Activated CD4-positive, alpha-beta T cell treated with anti-CD3 and anti-CD28 coated beads, Interleukin-2, amount 50 U/mL, for 4 hours (primary cell): ENCODE measurements around the gene OR7G1.
A peak's percentile ranks its signal among the peaks of the same experiment; 100 is the strongest.

Experiments used
- DNase-seq, 2 experiments: peaks; one replicate each; pipeline ENCODE4 v3.0.0-alpha.2; 2020

OR7G1 gene, protein sequence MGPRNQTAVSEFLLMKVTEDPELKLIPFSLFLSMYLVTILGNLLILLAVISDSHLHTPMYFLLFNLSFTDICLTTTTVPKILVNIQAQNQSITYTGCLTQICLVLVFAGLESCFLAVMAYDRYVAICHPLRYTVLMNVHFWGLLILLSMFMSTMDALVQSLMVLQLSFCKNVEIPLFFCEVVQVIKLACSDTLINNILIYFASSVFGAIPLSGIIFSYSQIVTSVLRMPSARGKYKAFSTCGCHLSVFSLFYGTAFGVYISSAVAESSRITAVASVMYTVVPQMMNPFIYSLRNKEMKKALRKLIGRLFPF

GRCh38 chr19:9115307-9115813, at the start of gene OR7G1:
Gene OR7G1, minus strand, starts transcription at chr19:9115763. Its CDS starts 0 bp downstream, at chr19:9115763.
- DNase-seq = no peak

DNA sequence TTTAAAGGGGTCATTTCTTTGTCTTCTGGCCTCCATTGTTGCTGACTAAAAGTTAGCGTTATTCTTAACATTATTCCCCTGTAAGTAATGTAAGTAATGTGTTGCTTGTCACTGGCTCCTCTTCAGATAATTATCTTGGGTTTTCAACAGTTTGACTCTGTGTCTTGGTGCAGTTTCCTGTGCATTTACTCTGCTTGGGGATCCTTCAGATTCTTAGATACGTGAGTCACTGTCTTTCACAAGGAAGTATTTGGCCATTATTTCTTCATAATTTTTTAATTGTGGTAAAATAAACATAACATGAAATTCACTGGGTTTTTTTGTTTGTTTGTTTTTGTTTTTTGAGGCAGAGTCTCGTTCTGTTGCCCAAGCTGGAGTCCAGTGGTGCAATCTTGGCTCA, 49.7 kb upstream of the OR7G1 start:
- DNase-seq = no peak

- no peak for DNase-seq
Measured at GRCh38 chr19:9161427-9161826, 45.9 kb upstream of the OR7G1 start.

- no peak for DNase-seq
Measured at GRCh38 chr19:9159891-9160290, 44.3 kb upstream of the OR7G1 start.

DNA sequence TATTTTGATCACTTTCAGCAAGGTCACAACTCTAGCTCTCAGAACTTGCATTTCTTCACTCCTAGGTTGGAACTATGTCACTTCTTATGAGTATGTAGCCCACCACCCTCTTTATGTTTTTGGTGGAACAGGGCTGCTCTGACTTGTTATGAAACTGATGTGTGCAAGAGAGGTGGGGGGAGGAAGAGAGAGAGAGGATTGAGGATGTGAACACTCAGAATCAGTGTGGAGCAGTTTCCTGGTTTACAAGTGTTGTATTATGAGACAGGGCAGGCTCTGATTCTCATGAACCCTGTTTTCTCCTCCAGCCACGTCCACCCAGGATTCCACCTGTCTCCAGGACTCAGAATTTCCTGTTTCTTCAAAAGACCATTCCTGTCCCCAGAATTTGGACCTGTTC, 40.7 kb upstream of the OR7G1 start:
- DNase-seq = no peak

- DNase-seq = no peak
Measured at GRCh38 chr19:9155591-9155990, 40.0 kb upstream of the OR7G1 start.

- DNase-seq = no peak
Measured at GRCh38 chr19:9151367-9151766, 35.8 kb upstream of the OR7G1 start.

DNA sequence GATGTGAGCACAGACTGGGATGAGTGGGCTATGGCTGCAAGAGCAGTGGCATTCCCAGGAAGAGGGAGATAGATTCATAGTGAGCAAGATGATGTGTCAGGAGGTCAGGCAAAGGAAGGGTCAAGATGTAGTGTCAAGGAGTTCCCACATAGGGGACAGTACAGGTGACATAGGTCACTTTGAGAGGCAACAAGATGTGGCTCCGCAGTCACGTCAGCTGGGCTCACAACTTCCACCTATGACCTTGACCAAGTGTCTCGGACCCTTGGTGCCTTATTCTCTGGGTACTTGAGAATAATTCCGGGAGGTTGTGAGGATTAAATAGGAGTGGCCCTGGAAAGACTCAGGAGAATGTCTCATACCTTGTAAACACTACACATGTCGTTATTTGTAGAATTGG, 35.1 kb upstream of the OR7G1 start:
- no peak for DNase-seq

- no peak for DNase-seq
Measured at GRCh38 chr19:9149997-9150396, 34.4 kb upstream of the OR7G1 start.

GRCh38 chr19:9148697-9149096, 33.1 kb upstream of the OR7G1 start:
- DNase-seq = no peak

DNA sequence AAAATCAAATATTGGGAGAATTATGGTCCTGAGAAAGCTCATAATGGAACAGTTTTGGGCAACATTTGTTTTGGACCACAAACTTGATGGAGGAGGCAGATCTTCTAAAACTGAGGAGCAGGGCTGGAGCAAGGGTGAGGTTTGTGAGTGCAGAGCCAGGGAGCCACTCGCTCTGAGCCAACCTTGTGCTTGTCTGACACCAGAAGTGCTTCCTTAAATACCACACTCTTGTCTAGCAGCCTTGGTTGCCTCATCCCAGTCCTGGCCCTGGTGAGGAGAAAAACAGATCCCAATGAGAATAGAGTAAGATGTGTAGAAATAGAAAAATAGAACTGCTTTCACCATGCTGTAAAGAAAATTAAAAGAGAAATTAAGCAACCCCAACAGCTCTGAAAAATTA, 31.3 kb upstream of the OR7G1 start:
- no peak for DNase-seq

DNA sequence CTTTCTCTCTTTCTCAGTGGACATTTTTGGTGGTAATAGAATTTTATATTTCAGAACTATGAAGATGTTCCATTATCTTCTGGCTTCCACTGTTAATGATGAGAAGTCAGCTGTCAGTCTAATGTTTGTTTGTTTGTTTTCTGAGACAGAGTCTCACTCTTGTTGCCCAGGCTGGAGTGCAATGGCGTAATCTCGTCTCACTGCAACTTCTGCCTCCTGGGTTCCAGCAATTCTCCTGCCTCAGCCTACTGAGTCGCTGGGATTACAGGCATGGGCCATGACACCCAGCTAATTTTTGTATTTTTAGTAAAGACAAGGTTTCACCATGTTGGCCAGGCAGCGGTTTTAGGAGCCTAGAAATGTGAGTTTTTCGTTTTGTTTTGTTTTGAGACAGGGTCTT, 29.4 kb upstream of the OR7G1 start:
- no peak for DNase-seq

GRCh38 chr19:9140159-9140874, 24.8 kb upstream of the OR7G1 start, which contains the start of gene ZNF317:
Gene ZNF317, plus strand, starts transcription at chr19:9140397. Its CDS starts 15,620 bp downstream, at chr19:9156017.
- DNase-seq = peak; percentile 89 to 90

- DNase-seq = no peak
Measured at GRCh38 chr19:9139609-9140158, 24.1 kb upstream of the OR7G1 start.

DNA sequence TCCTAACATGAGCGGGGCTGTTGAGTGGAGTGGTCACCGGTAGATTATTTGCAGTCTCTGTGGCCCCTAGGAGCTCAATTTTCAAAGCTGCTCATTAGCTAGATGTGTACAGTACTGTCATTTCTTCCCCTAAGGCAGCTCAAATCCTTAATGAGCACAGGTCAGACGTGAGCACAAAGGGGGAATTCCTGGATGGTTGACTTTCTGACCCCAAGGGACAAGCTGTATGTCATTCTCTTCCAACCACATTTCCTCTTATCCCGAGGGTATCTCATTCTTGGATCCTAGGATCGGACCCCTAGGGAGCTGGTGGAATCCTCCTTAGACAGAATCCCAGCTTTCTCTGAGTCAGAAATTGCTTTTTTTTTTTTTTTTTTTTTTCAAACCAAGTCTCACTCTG, 16.9 kb upstream of the OR7G1 start:
- DNase-seq = no peak

GRCh38 chr19:9130965-9131364, 15.4 kb upstream of the OR7G1 start:
- no peak for DNase-seq

DNA sequence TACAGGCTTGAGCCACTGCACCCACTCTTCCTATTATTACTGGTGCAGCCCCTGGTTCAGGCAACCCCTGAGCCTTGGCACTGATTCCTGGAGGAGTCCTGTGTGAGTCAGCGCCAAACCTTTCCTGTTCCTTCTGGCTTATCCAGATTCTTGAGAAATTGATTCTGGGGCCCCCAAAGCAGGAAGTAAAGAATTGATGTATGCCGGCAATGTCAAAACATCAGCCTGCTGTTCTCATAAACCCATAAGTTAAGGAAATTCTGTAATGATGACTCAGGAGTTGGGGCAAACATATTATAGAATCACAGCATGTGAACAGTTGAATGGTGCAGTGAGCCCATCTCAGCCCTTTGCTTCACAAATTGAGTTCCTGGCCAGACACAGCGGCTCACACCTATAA, 12.6 kb upstream of the OR7G1 start:
- no peak for DNase-seq

- no peak for DNase-seq
Measured at GRCh38 chr19:9126900-9127405, 11.4 kb upstream of the OR7G1 start, which contains the start of gene OR7G3. Gene OR7G3, minus strand, starts transcription at chr19:9126950. Its CDS starts 0 bp downstream, at chr19:9126950.

DNA sequence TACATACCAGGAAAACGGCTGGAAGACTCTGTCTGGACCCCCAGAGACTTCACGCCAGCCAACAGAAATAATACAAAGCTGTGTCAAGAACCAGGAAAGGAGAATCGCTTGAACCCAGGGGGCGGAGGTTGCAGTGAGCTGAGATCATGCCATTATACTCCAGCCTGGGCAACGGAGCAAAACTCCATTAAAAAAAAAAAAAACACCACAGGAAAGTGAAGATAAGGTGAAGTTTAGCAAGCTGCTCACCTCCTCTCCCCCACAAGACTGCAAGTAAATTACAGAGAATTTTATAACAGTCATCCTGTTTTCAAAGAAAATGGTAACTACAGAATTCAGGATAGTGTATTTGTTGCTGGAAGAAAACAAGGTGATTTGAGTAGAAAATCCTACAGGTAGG, 984 bp upstream of the OR7G1 start:
- DNase-seq = no peak

GRCh38 chr19:9109959-9110358, 5.6 kb downstream of the OR7G1 start:
- DNase-seq = no peak

GRCh38 chr19:9107375-9107774, 8.2 kb downstream of the OR7G1 start, which contains the start of gene OR7G2:
Gene OR7G2, minus strand, starts transcription at chr19:9107475. Its CDS starts 4,232 bp downstream, at chr19:9103243.
- no peak for DNase-seq

DNA sequence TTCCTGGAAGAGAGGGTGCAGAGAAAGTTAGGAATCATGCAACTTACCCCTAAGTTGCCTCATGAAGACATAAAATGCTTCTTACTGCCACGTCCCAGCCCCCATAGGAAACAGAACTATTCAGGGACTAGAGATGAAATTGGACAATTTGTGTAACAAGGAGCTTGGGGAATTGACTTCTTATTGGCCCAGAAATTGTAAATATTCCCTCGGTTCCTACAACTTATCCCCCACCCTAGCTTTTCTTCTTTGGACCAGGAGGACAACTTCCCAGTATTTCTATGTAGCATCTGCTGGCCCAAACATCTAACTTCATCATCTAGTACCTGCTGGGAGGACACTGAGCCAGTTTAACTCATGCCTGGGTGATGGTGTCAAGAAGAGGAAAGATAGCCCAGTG, 28.8 kb downstream of the OR7G1 start, which contains the start of gene OR1M1:
Gene OR1M1 (plus strand): TSS at position 301 of the 400 bp plus-strand sequence. CDS start 6,184 bp downstream, outside the sequence.
- DNase-seq = no peak

- no peak for DNase-seq
Measured at GRCh38 chr19:9078651-9079050, 36.9 kb downstream of the OR7G1 start.
